Nephron (organoid): ENCODE measurements around the gene LRRC75A.

Source experiments
- H3K27ac Mint-ChIP-seq, 3 experiments: 2 replicates each; pipeline ENCODE4 v1.8.0; 2020; ENCODE audit warnings: mixed read lengths in 3 of 3, mild to moderate bottlenecking in 2 of 3, moderate library complexity in 1 of 3
- H3K27me3 Mint-ChIP-seq: 2 replicates; pipeline ENCODE4 v1.8.0; 2021; ENCODE audit warnings: low read depth, mild to moderate bottlenecking, moderate library complexity, mixed read lengths
- H3K36me3 Mint-ChIP-seq: 2 replicates; pipeline ENCODE4 v1.8.0; 2020; ENCODE audit warnings: low read depth, mixed read lengths
- H3K4me1 Mint-ChIP-seq: 2 replicates; pipeline ENCODE4 v1.8.0; 2020; ENCODE audit warnings: mixed read lengths
- H3K4me3 Mint-ChIP-seq, 3 experiments: 2 replicates each; pipeline ENCODE4 v1.8.0; 2020; ENCODE audit warnings: mild to moderate bottlenecking in 3 of 3, mixed read lengths in 3 of 3, moderate library complexity in 2 of 3
- H3K9me3 Mint-ChIP-seq: 2 replicates; pipeline ENCODE4 v1.8.0; 2020; ENCODE audit warnings: mixed read lengths
- TF ChIP-seq, protein P1 (sequence below), 3 experiments: fragments of 200-600 bp; sonication (generic); IDR thresholded peaks; one replicate each; pipeline ENCODE4 v1.5.0; 2021; ENCODE audit warnings: antibody characterized with exemption in 3 of 3; ENCODE audit not compliant: unreplicated experiment in 3 of 3

LRRC75A gene

DNA sequence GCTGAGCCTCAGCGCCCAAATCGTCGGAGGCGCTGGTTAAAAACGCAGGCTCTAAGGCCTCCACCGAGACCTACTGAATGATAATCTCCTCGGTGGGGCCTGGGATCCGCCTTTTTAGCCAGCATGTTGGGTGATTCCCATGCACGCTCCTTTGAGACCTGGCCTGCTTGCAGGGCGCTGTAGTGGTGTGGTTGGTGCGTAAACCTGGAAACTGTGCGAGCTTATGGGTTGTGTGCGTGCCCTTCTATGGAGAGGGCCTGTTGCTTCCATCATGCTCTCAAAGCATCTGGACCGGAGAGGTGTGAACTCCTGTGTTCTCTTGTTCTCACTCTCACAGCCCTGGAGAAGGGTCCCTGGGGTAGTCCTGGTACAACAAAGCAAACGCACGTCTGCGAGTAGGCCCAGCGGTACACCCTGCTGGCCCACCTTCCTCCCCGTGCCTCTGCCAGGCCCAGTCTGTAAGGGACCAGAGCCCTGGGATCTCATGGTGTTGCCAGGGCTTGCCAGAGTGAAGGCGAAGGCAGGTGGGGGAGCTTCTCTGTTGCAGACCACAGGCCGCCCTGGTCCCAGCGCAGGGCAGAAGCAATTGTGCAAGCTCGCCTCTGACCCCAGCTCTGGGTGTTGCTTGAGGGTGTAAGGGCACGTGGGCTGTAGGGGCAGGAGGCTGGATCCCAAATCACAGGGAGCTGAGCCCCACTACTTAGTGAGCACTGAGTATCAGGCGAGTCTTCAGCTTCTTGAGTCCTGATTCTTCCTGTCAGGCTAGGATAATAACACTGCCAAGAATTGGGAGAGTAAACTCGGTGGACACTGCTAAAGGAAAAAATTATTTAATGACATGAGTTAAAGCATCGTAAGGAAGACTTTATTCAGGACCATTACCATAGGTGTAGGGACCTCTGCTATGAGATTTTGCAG is 879 bp upstream of the LRRC75A start:
- Mint-ChIP-seq H3K27ac (peak overlapping the region in 2 of 3 experiments; percentile 59 to 82), H3K4me1 (peaks cover 31% of the 10 kb centered on the region), H3K4me3 (peak overlapping the region; percentile 84 to 91 (median 90)), H3K9me3 (no peaks in the 10 kb centered on the region), H3K36me3 (no peaks in the 10 kb centered on the region), H3K27me3 (peaks cover 54% of the 10 kb centered on the region)
- TF ChIP-seq, protein P1, sequence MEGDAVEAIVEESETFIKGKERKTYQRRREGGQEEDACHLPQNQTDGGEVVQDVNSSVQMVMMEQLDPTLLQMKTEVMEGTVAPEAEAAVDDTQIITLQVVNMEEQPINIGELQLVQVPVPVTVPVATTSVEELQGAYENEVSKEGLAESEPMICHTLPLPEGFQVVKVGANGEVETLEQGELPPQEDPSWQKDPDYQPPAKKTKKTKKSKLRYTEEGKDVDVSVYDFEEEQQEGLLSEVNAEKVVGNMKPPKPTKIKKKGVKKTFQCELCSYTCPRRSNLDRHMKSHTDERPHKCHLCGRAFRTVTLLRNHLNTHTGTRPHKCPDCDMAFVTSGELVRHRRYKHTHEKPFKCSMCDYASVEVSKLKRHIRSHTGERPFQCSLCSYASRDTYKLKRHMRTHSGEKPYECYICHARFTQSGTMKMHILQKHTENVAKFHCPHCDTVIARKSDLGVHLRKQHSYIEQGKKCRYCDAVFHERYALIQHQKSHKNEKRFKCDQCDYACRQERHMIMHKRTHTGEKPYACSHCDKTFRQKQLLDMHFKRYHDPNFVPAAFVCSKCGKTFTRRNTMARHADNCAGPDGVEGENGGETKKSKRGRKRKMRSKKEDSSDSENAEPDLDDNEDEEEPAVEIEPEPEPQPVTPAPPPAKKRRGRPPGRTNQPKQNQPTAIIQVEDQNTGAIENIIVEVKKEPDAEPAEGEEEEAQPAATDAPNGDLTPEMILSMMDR (IDR thresholded peaks at IDR 0.05; ENCODE audit: unreplicated experiment in 3 of 3), result no peak

DNA sequence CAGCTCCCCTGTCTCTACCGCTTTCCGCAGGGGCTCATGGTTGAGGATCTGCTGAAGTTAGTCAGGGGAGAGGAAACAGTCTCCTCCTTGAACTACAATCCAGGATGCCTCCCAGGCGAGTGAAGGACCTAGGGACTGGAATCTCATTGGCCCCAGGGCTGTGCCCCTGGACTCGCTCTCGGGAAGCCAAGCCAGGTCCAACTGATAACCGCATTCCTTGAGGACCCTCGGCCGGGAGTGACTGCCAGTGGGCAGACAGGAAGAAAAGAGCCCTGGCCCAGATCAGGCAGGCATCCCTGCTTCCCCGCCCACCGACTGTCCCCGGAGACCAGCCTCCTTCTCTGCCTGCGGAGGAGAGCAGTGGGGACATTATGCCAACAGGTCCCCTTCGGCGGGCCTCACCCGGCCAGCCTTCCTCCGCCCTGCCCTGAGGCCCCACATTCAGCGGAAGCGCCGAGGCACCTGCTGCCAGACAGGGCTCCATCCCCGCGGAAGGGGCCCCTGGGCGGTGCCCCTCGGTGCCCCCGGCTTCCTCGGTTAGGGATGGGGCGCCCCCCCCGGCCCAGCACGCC is 776 bp downstream of the LRRC75A start:
- Mint-ChIP-seq H3K9me3 (no peaks in the 10 kb centered on the region), H3K4me1 (peaks cover 43% of the 10 kb centered on the region)

DNA sequence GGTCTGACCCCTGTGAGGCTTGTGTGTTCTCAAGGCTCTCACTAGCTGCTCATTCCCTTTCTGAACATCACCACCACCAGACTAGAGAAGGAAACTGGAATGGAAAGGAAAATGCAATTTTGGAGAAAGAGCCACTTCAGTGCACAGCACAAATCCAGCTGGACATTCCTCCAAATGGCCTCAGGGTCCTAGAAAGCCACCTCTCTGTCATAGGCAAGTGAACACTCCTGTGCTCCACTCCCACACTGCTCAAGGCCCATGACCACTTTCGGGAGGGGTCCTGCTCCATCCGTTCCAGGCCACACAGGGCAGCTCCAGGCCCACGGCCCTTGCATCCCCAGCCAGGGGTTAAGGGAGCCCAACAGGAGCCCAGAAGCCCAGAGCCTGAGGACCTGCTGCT is 2.6 kb downstream of the LRRC75A start:
- no peaks in the 10 kb centered on the region for H3K36me3 Mint-ChIP-seq
- H3K9me3 Mint-ChIP-seq, result no peaks in the 10 kb centered on the region
- H3K27me3 Mint-ChIP-seq, result peaks cover 38% of the 10 kb centered on the region
- H3K4me1 Mint-ChIP-seq, result peaks cover 59% of the 10 kb centered on the region
- H3K4me3 Mint-ChIP-seq, result peak overlapping the region; percentile 13 to 64 (median 58)
- TF ChIP-seq, protein P1 (IDR thresholded peaks at IDR 0.05; ENCODE audit: unreplicated experiment in 3 of 3), result no peak
- peak overlapping the region in 2 of 3 experiments; percentile 74 to 82 for H3K27ac Mint-ChIP-seq

More for the DNA sequence above, 776 bp downstream of the LRRC75A start:
- Mint-ChIP-seq H3K4me3 (peak overlapping the region; percentile 73 to 86 (median 83)), H3K27ac (peak overlapping the region in 1 of 3 experiments; percentile 24), H3K36me3 (no peaks in the 10 kb centered on the region), H3K27me3 (peaks cover 52% of the 10 kb centered on the region)
- TF ChIP-seq, protein P1 (IDR thresholded peaks at IDR 0.05; ENCODE audit: unreplicated experiment in 3 of 3), result no peak

DNA sequence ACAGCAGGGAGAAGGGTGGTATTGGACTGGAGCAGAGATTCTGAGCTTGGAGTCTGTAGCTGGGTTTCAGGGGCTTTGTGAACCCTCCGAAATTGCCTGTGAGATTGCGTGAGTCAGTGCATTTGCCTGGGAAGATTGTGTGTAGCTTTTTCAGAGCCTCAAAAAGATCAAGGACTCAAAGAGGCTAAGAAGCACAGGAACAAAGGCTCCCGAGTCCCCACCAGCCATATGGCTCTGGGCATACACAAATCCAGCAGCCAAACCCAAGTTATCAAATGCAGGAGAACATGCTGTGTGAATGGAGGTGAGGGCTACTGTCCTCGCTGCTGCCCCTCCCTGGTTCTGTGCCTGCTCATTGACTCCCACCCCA is 3.0 kb downstream of the LRRC75A start:
- peaks cover 34% of the 10 kb centered on the region for H3K27me3 Mint-ChIP-seq
- TF ChIP-seq, protein P1 (IDR thresholded peaks at IDR 0.05; ENCODE audit: unreplicated experiment in 3 of 3), result no peak
- peak overlapping the region; percentile 47 to 64 (median 58) for H3K4me3 Mint-ChIP-seq
- H3K9me3 Mint-ChIP-seq, result no peaks in the 10 kb centered on the region
- peaks cover 63% of the 10 kb centered on the region for H3K4me1 Mint-ChIP-seq
- H3K36me3 Mint-ChIP-seq, result no peaks in the 10 kb centered on the region
- peak overlapping the region in 2 of 3 experiments; percentile 74 to 82 for H3K27ac Mint-ChIP-seq

DNA sequence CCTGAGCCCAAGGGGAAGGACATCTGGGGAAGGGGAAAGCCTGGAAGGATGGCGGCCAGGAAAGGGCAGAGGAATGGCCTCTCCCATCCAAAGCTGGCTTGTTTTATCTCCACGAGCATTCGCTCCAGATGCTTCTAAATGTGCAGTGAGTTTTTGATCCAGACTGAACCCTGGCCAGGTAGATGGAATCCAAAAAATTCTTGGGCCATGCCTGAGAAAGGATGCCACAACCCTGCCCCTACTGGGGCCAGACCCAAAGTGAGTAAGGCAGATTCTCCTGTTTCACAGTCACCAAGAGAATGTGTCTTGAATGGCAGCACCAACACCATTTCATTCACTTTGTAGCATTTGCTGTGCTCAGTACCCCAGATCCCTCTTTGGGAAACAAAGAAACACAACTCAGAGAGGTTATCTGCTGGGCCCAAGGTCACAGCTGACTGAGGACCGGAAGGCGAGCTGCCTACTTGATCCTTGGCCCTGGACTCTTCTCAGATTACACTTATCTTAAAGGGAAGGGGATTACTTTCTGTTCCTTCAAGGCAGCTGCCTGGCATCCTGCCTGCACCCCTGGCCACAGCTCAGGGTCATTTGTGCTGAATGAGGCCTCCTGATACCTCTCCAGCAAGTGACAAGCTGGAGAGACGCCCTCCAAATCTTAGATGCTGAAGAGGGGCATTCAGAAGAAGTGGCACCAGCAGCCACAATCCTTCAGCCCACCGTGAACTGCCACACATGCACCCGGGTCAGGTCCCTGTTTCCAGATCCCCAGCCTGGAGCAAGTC is 3.6 kb downstream of the LRRC75A start:
- H3K4me3 Mint-ChIP-seq, result peak overlapping the region; percentile 47 to 64 (median 58)
- TF ChIP-seq, protein P1 (IDR thresholded peaks at IDR 0.05; ENCODE audit: unreplicated experiment in 3 of 3), result no peak
- no peaks in the 10 kb centered on the region for H3K9me3 Mint-ChIP-seq
- peaks cover 28% of the 10 kb centered on the region for H3K27me3 Mint-ChIP-seq
- peaks cover 63% of the 10 kb centered on the region for H3K4me1 Mint-ChIP-seq
- H3K36me3 Mint-ChIP-seq, result no peaks in the 10 kb centered on the region
- peak overlapping the region in 2 of 3 experiments; percentile 74 to 82 for H3K27ac Mint-ChIP-seq
